Naive thymus-derived CD8-positive, alpha-beta T cell (primary cell): ENCODE results near the gene RFX2. TPM values are rescaled to one million over a fixed set of nuclear protein-coding genes. Genes with fewer than 3 reads are reported as not detected.
A peak's percentile ranks its signal among the peaks of the same experiment; 100 is the strongest.

Experiments used
- ATAC-seq, 2 donors: fragments of 150-1000 bp; cut with Tn5 transposase in 1 of 2; sonication (Bioruptor Pico), chemical (Tn5 transposase) in 1 of 2; 1 replicate in 1 of 2; 2 replicates in 1 of 2; pipeline ENCODE4 v1.10.0; 2021; ENCODE audit warnings: mild to moderate bottlenecking in 2 of 2, moderate library complexity in 2 of 2
- POLR2A ChIA-PET: fragments of 350-600 bp; sonication (Branson Sonifier 250); formaldehyde crosslinking; loops from one replicate; lab custom pipeline; 2021; ENCODE audit warnings: antibody characterized with exemption; lab: Charles Lee
- DNase-seq, 10 donors: peaks; one replicate each; pipeline versions ENCODE4 v3.0.0 to v3.0.0-alpha.2; 2020 to 2022
- H3K27ac Mint-ChIP-seq, 10 donors: one replicate each; pipeline ENCODE4 v1.8.0; 2020 to 2022; ENCODE audit warnings: mild to moderate bottlenecking in 10 of 10, mixed read lengths in 10 of 10, moderate library complexity in 4 of 10, inconsistent platforms in 1 of 10
- H3K27me3 Mint-ChIP-seq, 5 donors: one replicate each; pipeline ENCODE4 v1.8.0; 2021 to 2022; ENCODE audit warnings: mixed read lengths in 5 of 5
- H3K36me3 Mint-ChIP-seq, 3 donors: one replicate each; pipeline ENCODE4 v1.8.0; 2020 to 2022; ENCODE audit warnings: mixed read lengths in 3 of 3, mild to moderate bottlenecking in 2 of 3, inconsistent platforms in 1 of 3
- H3K4me1 Mint-ChIP-seq, 4 donors: one replicate each; pipeline ENCODE4 v1.8.0; 2021 to 2022; ENCODE audit warnings: mixed read lengths in 4 of 4
- H3K4me3 Mint-ChIP-seq, 10 donors: one replicate each; pipeline ENCODE4 v1.8.0; 2020 to 2022; ENCODE audit warnings: mild to moderate bottlenecking in 10 of 10, mixed read lengths in 10 of 10, moderate library complexity in 6 of 10, inconsistent platforms in 1 of 10
- H3K9me3 Mint-ChIP-seq, 9 donors: one replicate each; pipeline ENCODE4 v1.8.0; 2020 to 2022; ENCODE audit warnings: mixed read lengths in 9 of 9, mild to moderate bottlenecking in 3 of 9, inconsistent platforms in 1 of 9, moderate library complexity in 1 of 9
- polyA plus RNA-seq, 3 donors: library from polyadenylated mRNA; unstranded; fragments of 300-500 nt; fragmentation: Illumina TruSeq; gene quantifications; one replicate each; pipeline ENCODE4 v1.2.3, GENCODE V29; 2021
- total RNA-seq, 8 experiments: library from RNA in 2 of 8; stranded (reverse) in 2 of 8; gene quantifications; one replicate each; pipeline ENCODE4 v1.2.3 and lab custom pipeline; 2021 to 2026

The RFX2 gene
- total RNA-seq (1 to 10 TPM; 5.6 to 9.9 TPM), polyA plus RNA-seq (10 to 100 TPM in 1 of 3 donors, 1 to 10 TPM in 2; 4.0 to 10.4 (median 5.9) TPM), total RNA-seq (lab: John Stamatoyannopoulos, UW) (8.7 to 19.1 (median 10.8) reads per million in 6 experiments)

GRCh38 chr19:6110360-6110977, at the start of gene RFX2:
Gene RFX2, minus strand, starts transcription at chr19:6110500. Its CDS starts 63,004 bp downstream, at chr19:6047496.
- ATAC-seq (peak; percentile 91 to 94), DNase-seq (peak; percentile 93 to 100 (median 99))
- H3K27ac Mint-ChIP-seq = peak within 1 kb of the TSS; percentile 60 to 100 (median 94)
- H3K4me3 Mint-ChIP-seq = peak within 1 kb of the TSS; percentile 92 to 100 (median 94)
- no peaks in the 10 kb centered on the region for H3K36me3 Mint-ChIP-seq
- POLR2A ChIA-PET = interaction anchor here (0.7 kb wide), 1 partner anchor 11 kb away, joined by 3 read pairs; no protein-coding TSS in a partner anchor
- H3K27me3 Mint-ChIP-seq = peaks cover 0 to 2% (median 0%) of the 10 kb centered on the region in 5 donors
- H3K9me3 Mint-ChIP-seq = no peaks in the 10 kb centered on the region
- peaks cover 18 to 28% (median 25%) of the 10 kb centered on the region in 4 donors for H3K4me1 Mint-ChIP-seq

- DNase-seq (no peak), ATAC-seq (no peak)
- Mint-ChIP-seq H3K4me3 (no peak overlapping the region), H3K27ac (peak overlapping the region in 1 of 10 donors; percentile 35), H3K4me1 (peaks cover under 1 to 2% (median 2%) of the 10 kb centered on the region in 4 donors), H3K9me3 (peaks cover 0 to 27% (median 17%) of the 10 kb centered on the region in 9 donors), H3K36me3 (peaks cover 0 to 4% (median 0%) of the 10 kb centered on the region in 3 donors), H3K27me3 (no peaks in the 10 kb centered on the region)
- POLR2A ChIA-PET = no interaction called here
Measured at GRCh38 chr19:6156033-6156432, 45.7 kb upstream of the RFX2 start.

- peaks cover 0 to 7% (median 4%) of the 10 kb centered on the region in 9 donors for H3K9me3 Mint-ChIP-seq
- no peaks in the 10 kb centered on the region for H3K4me1 Mint-ChIP-seq
- H3K36me3 Mint-ChIP-seq = no peaks in the 10 kb centered on the region
- no peak overlapping the region for H3K27ac Mint-ChIP-seq
- H3K27me3 Mint-ChIP-seq = peaks cover 0 to 10% (median 0%) of the 10 kb centered on the region in 5 donors
- no peak for DNase-seq
- H3K4me3 Mint-ChIP-seq = no peak overlapping the region
- POLR2A ChIA-PET = interaction anchor here (0.7 kb wide), 1 partner anchor 1779 kb away, joined by 4 read pairs; no protein-coding TSS in a partner anchor
- no peak for ATAC-seq
Measured at GRCh38 chr19:6150289-6150688, 40.0 kb upstream of the RFX2 start.

GRCh38 chr19:6141217-6141616, 30.9 kb upstream of the RFX2 start:
- no peak for DNase-seq
- no peaks in the 10 kb centered on the region for H3K4me1 Mint-ChIP-seq
- ATAC-seq = no peak
- H3K27me3 Mint-ChIP-seq = peaks cover 0 to 5% (median 0%) of the 10 kb centered on the region in 5 donors
- no peak overlapping the region for H3K4me3 Mint-ChIP-seq
- no peaks in the 10 kb centered on the region for H3K36me3 Mint-ChIP-seq
- POLR2A ChIA-PET = no interaction called here
- H3K9me3 Mint-ChIP-seq = no peaks in the 10 kb centered on the region
- H3K27ac Mint-ChIP-seq = no peak overlapping the region

GRCh38 chr19:6138511-6138910, 28.2 kb upstream of the RFX2 start:
- ATAC-seq (no peak), DNase-seq (no peak)
- no peaks in the 10 kb centered on the region for H3K9me3 Mint-ChIP-seq
- no peak overlapping the region for H3K4me3 Mint-ChIP-seq
- H3K27ac Mint-ChIP-seq = no peak overlapping the region
- H3K36me3 Mint-ChIP-seq = no peaks in the 10 kb centered on the region
- no peaks in the 10 kb centered on the region for H3K4me1 Mint-ChIP-seq
- H3K27me3 Mint-ChIP-seq = peaks cover 0 to 3% (median 0%) of the 10 kb centered on the region in 5 donors
- POLR2A ChIA-PET = no interaction called here

- H3K9me3 Mint-ChIP-seq = no peaks in the 10 kb centered on the region
- no peak overlapping the region for H3K4me3 Mint-ChIP-seq
- peaks cover 0 to 3% (median 0%) of the 10 kb centered on the region in 5 donors for H3K27me3 Mint-ChIP-seq
- POLR2A ChIA-PET = no interaction called here
- ATAC-seq = no peak
- H3K36me3 Mint-ChIP-seq = no peaks in the 10 kb centered on the region
- no peak overlapping the region for H3K27ac Mint-ChIP-seq
- no peaks in the 10 kb centered on the region for H3K4me1 Mint-ChIP-seq
- DNase-seq = no peak
Measured at GRCh38 chr19:6138066-6138465, 27.8 kb upstream of the RFX2 start.

GRCh38 chr19:6133231-6133630, 22.9 kb upstream of the RFX2 start:
- no peak overlapping the region for H3K4me3 Mint-ChIP-seq
- peaks cover 0 to 3% (median 0%) of the 10 kb centered on the region in 5 donors for H3K27me3 Mint-ChIP-seq
- POLR2A ChIA-PET = no interaction called here
- H3K9me3 Mint-ChIP-seq = peaks cover 0 to under 1% (median 0%) of the 10 kb centered on the region in 9 donors
- ATAC-seq (no peak), DNase-seq (no peak)
- no peak overlapping the region for H3K27ac Mint-ChIP-seq
- H3K36me3 Mint-ChIP-seq = no peaks in the 10 kb centered on the region
- H3K4me1 Mint-ChIP-seq = no peaks in the 10 kb centered on the region

- peaks cover 0 to 3% (median 0%) of the 10 kb centered on the region in 3 donors for H3K36me3 Mint-ChIP-seq
- H3K4me3 Mint-ChIP-seq = no peak overlapping the region
- H3K27me3 Mint-ChIP-seq = peaks cover 0 to 3% (median 0%) of the 10 kb centered on the region in 5 donors
- DNase-seq (no peak), ATAC-seq (no peak)
- POLR2A ChIA-PET = no interaction called here
- peaks cover 0 to 4% (median 0%) of the 10 kb centered on the region in 9 donors for H3K9me3 Mint-ChIP-seq
- no peaks in the 10 kb centered on the region for H3K4me1 Mint-ChIP-seq
- no peak overlapping the region for H3K27ac Mint-ChIP-seq
Measured at GRCh38 chr19:6132482-6132881, 22.2 kb upstream of the RFX2 start.

- Mint-ChIP-seq H3K27ac (no peak overlapping the region), H3K4me3 (no peak overlapping the region), H3K36me3 (peaks cover 0 to 3% (median 0%) of the 10 kb centered on the region in 3 donors), H3K9me3 (peaks cover 0 to 4% (median 0%) of the 10 kb centered on the region in 9 donors), H3K27me3 (peaks cover 0 to 2% (median 0%) of the 10 kb centered on the region in 5 donors), H3K4me1 (no peaks in the 10 kb centered on the region)
- ATAC-seq (no peak), DNase-seq (no peak)
- POLR2A ChIA-PET = interaction anchor here (0.6 to 1.1 kb wide), 3 partner anchors 81 to 390 kb away, joined by 4 to 7 read pairs (median 5); no protein-coding TSS in a partner anchor
Measured at GRCh38 chr19:6127716-6128335, 17.5 kb upstream of the RFX2 start.

GRCh38 chr19:6126335-6126974, 16.2 kb upstream of the RFX2 start:
- Mint-ChIP-seq H3K9me3 (peaks cover 0 to 4% (median 0%) of the 10 kb centered on the region in 9 donors), H3K4me3 (no peak overlapping the region), H3K36me3 (peaks cover 0 to 3% (median 0%) of the 10 kb centered on the region in 3 donors), H3K4me1 (no peaks in the 10 kb centered on the region), H3K27me3 (peaks cover 0 to 2% (median 0%) of the 10 kb centered on the region in 5 donors), H3K27ac (no peak overlapping the region)
- POLR2A ChIA-PET = interaction anchor here (1.8 kb wide), 1 partner anchor 40 kb away, joined by 4 read pairs; no protein-coding TSS in a partner anchor
- DNase-seq (peak in 2 of 10 donors; percentile 11 to 12), ATAC-seq (peak; percentile 41 to 48)

- ATAC-seq (peak; percentile 81 to 96), DNase-seq (peak; percentile 18 to 86 (median 66))
- POLR2A ChIA-PET = interaction anchor here (0.5 to 1.8 kb wide), 4 partner anchors 11 to 77 kb away, joined by 3 to 4 read pairs (median 3); no protein-coding TSS in a partner anchor
- Mint-ChIP-seq H3K9me3 (peaks cover 0 to 4% (median 0%) of the 10 kb centered on the region in 9 donors), H3K27ac (peak overlapping the region in 1 of 10 donors; percentile 67), H3K4me1 (no peaks in the 10 kb centered on the region), H3K4me3 (no peak overlapping the region), H3K36me3 (peaks cover 0 to 3% (median 0%) of the 10 kb centered on the region in 3 donors), H3K27me3 (peaks cover 0 to 2% (median 0%) of the 10 kb centered on the region in 5 donors)
Measured at GRCh38 chr19:6125571-6125989, 15.3 kb upstream of the RFX2 start.

GRCh38 chr19:6119031-6119430, 8.7 kb upstream of the RFX2 start:
- Mint-ChIP-seq H3K4me3 (no peak overlapping the region), H3K36me3 (peaks cover 2 to 6% (median 5%) of the 10 kb centered on the region in 3 donors), H3K4me1 (no peaks in the 10 kb centered on the region), H3K27me3 (peaks cover 0 to 5% (median 3%) of the 10 kb centered on the region in 5 donors), H3K9me3 (peaks cover 0 to 15% (median 9%) of the 10 kb centered on the region in 9 donors), H3K27ac (no peak overlapping the region)
- no peak for ATAC-seq
- no peak for DNase-seq
- POLR2A ChIA-PET = no interaction called here
